GM23248 (cell line): Measurements from ENCODE around the gene ENKD1. TPM values are rescaled to one million over a fixed set of nuclear protein-coding genes. Genes with fewer than 3 reads are reported as not detected.

Experiments used
- DNase-seq: peaks from one replicate; pipeline ENCODE4 v3.0.0-alpha.2; 2015
- H2AFZ ChIP-seq: fragments of 200-600 bp; sonication (generic); 2 replicates; pipeline ENCODE4 v1.6.1; 2016; ENCODE audit warnings: antibody characterized with exemption
- H3F3A ChIP-seq: fragments of 200-600 bp; sonication (generic); 2 replicates; pipeline ENCODE4 v1.6.1; 2016; ENCODE audit warnings: mild to moderate bottlenecking, antibody characterized with exemption, mixed run types; ENCODE audit not compliant: insufficient read depth
- H3K27ac ChIP-seq: fragments of 200-600 bp; sonication (generic); 2 replicates; pipeline ENCODE4 v1.5.1; 2016; ENCODE audit warnings: mild to moderate bottlenecking
- H3K27me3 ChIP-seq: fragments of 200-600 bp; sonication (generic); replicated peaks from 2 replicates; pipeline ENCODE4 v1.6.1; 2016; ENCODE audit warnings: mild to moderate bottlenecking; ENCODE audit not compliant: insufficient read depth
- H3K36me3 ChIP-seq: fragments of 200-600 bp; sonication (generic); 2 replicates; pipeline ENCODE4 v1.6.1; 2016; ENCODE audit warnings: low read depth, mild to moderate bottlenecking
- H3K4me1 ChIP-seq: fragments of 200-600 bp; sonication (generic); 2 replicates; pipeline ENCODE4 v1.6.1; 2016; ENCODE audit warnings: mild to moderate bottlenecking; ENCODE audit not compliant: insufficient read depth
- H3K4me2 ChIP-seq: fragments of 200-600 bp; sonication (generic); one replicate; pipeline ENCODE4 v1.6.1; 2016; ENCODE audit warnings: mild to moderate bottlenecking; ENCODE audit not compliant: unreplicated experiment
- H3K4me3 ChIP-seq: fragments of 200-600 bp; sonication (generic); 2 replicates; pipeline ENCODE4 v1.5.1; 2016; ENCODE audit warnings: mild to moderate bottlenecking
- H3K79me2 ChIP-seq: fragments of 200-600 bp; sonication (generic); 2 replicates; pipeline ENCODE4 v1.6.1; 2016; ENCODE audit warnings: mild to moderate bottlenecking; ENCODE audit not compliant: insufficient read depth
- H3K9ac ChIP-seq: fragments of 200-600 bp; sonication (generic); 2 replicates; pipeline ENCODE4 v1.6.1; 2016; ENCODE audit warnings: mild to moderate bottlenecking
- H3K9me2 ChIP-seq: fragments of 200-600 bp; sonication (generic); 2 replicates; pipeline ENCODE4 v1.6.1; 2016; ENCODE audit warnings: mixed run types, mild to moderate bottlenecking, moderate library complexity; ENCODE audit not compliant: insufficient read depth
- H3K9me3 ChIP-seq: fragments of 200-600 bp; sonication (generic); one replicate; pipeline ENCODE4 v1.6.1; 2017; ENCODE audit warnings: low read depth
- H4K20me1 ChIP-seq: fragments of 200-600 bp; sonication (generic); 2 replicates; pipeline ENCODE4 v1.6.0; 2016; ENCODE audit not compliant: insufficient read depth
- EZH2 ChIP-seq: fragments of 200-600 bp; sonication (generic); IDR thresholded peaks from 2 replicates; pipeline ENCODE4 v1.6.1; 2018; ENCODE audit warnings: antibody characterized with exemption, mild to moderate bottlenecking; ENCODE audit not compliant: insufficient read depth, poor library complexity, severe bottlenecking
- EZH2phosphoT487 ChIP-seq: fragments of 200-600 bp; sonication (generic); IDR thresholded peaks from 2 replicates; pipeline ENCODE4 v1.6.1; 2018; ENCODE audit warnings: antibody characterized with exemption, moderate library complexity, mild to moderate bottlenecking, low read depth; ENCODE audit not compliant: insufficient read depth
- WGBS, 2 experiments: methylation state at CpG; one replicate each; pipeline ENCODE4 v1.1.6; 2015 to 2017; ENCODE audit warnings: low lambda C conversion rate in 2 of 2, low coverage in 1 of 2; ENCODE audit errors: missing lambda C conversion rate in 2 of 2; 5-methylcytosine and 5-hydroxymethylcytosine counted together
- in situ Hi-C: fragments of 300-500 bp; cut with MboI; formaldehyde crosslinking; loops from 2 replicates; pipeline ENCODE4 v1.15.0; 2020
- polyA plus RNA-seq: library from polyadenylated mRNA; unstranded; fragments of >200 nt; fragmentation: Nextera tagmentation; extraction: Ambion mirVana; gene quantifications from 2 replicates; pipeline ENCODE4 v1.2.1, GENCODE V29; 2016
- total RNA-seq: library from RNA; depleted of rRNA; stranded (reverse); fragments of >200 nt; shearing (Covaris generic); gene quantifications from 2 replicates; pipeline ENCODE4 v1.2.3, GENCODE V29; 2014

The ENKD1 gene
- total and polyA plus RNA-seq, 2 experiments from 2014 or later: 8.3 to 11.2 TPM

DNA sequence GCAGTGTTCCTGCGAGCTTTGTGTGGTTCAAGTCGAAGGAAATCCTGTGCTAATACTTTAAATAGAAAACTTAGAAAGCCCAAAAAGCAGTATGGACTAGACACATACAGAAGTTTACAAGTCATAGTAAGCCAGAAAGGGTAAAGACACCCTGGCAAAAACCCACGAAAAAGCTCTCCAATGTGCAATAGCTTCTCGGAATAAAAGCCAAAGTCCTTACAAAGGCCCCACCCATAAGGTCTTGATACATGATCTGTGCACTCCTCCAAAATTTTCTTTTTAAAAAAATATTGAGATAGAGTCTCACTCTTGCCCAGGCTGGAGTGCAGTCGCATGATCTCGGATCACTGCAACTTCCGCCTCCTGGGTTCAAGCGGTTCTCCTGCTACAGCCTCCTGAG lies 10.4 kb upstream of the ENKD1 start:
- WGBS, 2 experiments: 75 to 79% methylated on average over 8 of the region's 8 CpGs
- Histone ChIP-seq H3K9me3 (no peaks in the 10 kb centered on the region), H3K9me2 (no peaks in the 10 kb centered on the region), H3F3A (no peaks in the 10 kb centered on the region), H2AFZ (no peak overlapping the region), H3K79me2 (no peaks in the 10 kb centered on the region), H3K4me2 (no peak overlapping the region), H3K9ac (no peak overlapping the region), H3K36me3 (no peaks in the 10 kb centered on the region), H3K4me1 (no peaks in the 10 kb centered on the region), H4K20me1 (no peaks in the 10 kb centered on the region), H3K27ac (no peak overlapping the region), H3K4me3 (no peak overlapping the region), H3K27me3 (no peaks in the 10 kb centered on the region)
- no peak for TF ChIP-seq EZH2phosphoT487
- no peak for TF ChIP-seq EZH2
- no peak for DNase-seq
- in situ Hi-C loops: loop anchor here (10.0 kb wide), 1 partner anchor 128 kb away; the partner anchor contains the start of genes RANBP10 and TSNAXIP1

DNA sequence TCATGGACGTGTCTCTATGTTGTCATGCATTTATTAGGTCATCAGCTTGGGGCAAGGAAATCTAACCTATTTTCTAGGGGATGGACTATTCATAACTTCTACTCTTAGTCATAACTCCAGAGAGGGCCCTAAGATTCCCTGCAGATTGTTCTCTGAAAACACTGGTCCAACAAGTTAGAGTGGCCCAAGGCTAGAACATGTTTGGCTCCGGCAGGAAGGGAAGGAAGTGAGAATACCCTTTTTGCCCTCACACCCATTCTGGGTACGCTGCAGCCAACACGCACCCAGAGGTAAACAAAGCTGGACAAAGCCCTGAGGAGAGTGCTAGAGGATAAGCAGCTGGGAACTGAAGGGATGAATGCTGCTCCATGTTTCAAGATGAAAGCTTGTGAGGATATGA lies 10.0 kb upstream of the ENKD1 start:
- Histone ChIP-seq H3K9ac (no peak overlapping the region), H3F3A (no peaks in the 10 kb centered on the region), H3K27ac (no peak overlapping the region), H2AFZ (no peak overlapping the region), H3K4me1 (no peaks in the 10 kb centered on the region), H3K27me3 (no peaks in the 10 kb centered on the region), H3K36me3 (no peaks in the 10 kb centered on the region), H3K79me2 (no peaks in the 10 kb centered on the region), H3K4me3 (no peak overlapping the region), H3K4me2 (no peak overlapping the region), H3K9me2 (no peaks in the 10 kb centered on the region), H4K20me1 (no peaks in the 10 kb centered on the region), H3K9me3 (no peaks in the 10 kb centered on the region)
- WGBS, 2 experiments: 92 to 98% methylated on average over 4 of the region's 4 CpGs
- no peak for DNase-seq
- in situ Hi-C loops: loop anchor here (10.0 kb wide), 1 partner anchor 128 kb away; the partner anchor contains the start of genes RANBP10 and TSNAXIP1
- TF ChIP-seq EZH2phosphoT487: no peak
- no peak for TF ChIP-seq EZH2

DNA sequence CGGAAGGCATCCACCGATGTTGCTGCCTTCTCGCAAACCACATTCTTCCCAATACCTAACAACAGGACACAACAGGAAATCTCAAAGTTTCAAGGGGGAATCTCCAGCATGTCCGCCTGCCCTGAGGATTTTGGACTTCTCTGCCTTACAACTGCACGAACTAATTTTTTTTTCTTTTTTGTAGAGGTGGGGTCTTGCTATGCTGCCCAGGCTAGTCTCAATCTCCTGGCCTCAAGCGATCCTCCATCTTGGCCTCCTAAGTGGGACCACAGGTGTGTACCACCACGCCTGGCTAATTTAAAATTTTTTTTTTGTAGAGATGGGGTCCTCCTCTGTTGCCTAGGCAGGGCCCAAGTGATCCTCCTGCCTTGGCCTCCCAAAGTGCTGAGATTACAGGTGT lies 9.4 kb upstream of the ENKD1 start:
- Histone ChIP-seq H3K4me1 (no peaks in the 10 kb centered on the region), H3K27ac (no peak overlapping the region), H3K4me2 (no peak overlapping the region), H3K9me3 (no peaks in the 10 kb centered on the region), H3K9ac (no peak overlapping the region), H3K27me3 (no peaks in the 10 kb centered on the region), H2AFZ (no peak overlapping the region), H4K20me1 (no peaks in the 10 kb centered on the region), H3K36me3 (no peaks in the 10 kb centered on the region), H3K4me3 (no peak overlapping the region), H3F3A (no peaks in the 10 kb centered on the region), H3K79me2 (no peaks in the 10 kb centered on the region), H3K9me2 (no peaks in the 10 kb centered on the region)
- in situ Hi-C loops: loop anchor here (10.0 kb wide), 1 partner anchor 129 kb away; the partner anchor contains the start of genes RANBP10 and TSNAXIP1
- no peak for DNase-seq
- TF ChIP-seq EZH2: no peak
- WGBS, 2 experiments: 97 to 98% methylated on average over 7 of the region's 7 CpGs

DNA sequence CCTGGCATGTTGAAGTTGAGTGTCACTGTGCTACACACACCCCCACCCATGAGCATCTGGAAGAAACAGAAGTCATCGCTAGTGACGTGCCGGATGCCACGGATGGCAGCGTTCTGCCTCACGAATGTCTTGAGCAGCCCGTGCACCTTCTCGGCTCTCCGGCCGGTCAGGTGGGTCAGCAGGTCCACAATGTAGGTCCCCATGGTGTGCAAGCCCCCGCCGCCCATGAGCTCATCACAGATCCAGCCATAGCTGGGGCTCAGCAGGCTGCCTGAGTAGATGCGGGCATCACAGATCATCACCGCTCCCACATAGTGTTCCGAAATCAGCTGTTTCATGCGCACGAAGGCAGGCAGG lies 9.0 kb upstream of the ENKD1 start:
- Histone ChIP-seq H3K27ac (no peak overlapping the region), H4K20me1 (no peaks in the 10 kb centered on the region), H3F3A (no peaks in the 10 kb centered on the region), H2AFZ (no peak overlapping the region), H3K27me3 (no peaks in the 10 kb centered on the region), H3K4me2 (no peak overlapping the region), H3K79me2 (no peaks in the 10 kb centered on the region), H3K36me3 (no peaks in the 10 kb centered on the region), H3K4me3 (no peak overlapping the region), H3K4me1 (no peaks in the 10 kb centered on the region), H3K9me2 (no peaks in the 10 kb centered on the region), H3K9me3 (no peaks in the 10 kb centered on the region), H3K9ac (no peak overlapping the region)
- DNase-seq: no peak
- in situ Hi-C loops: loop anchor here (10.0 kb wide), 1 partner anchor 129 kb away; the partner anchor contains the start of genes RANBP10 and TSNAXIP1
- WGBS, 2 experiments: 95 to 98% methylated on average over 17 of the region's 17 CpGs
- TF ChIP-seq EZH2phosphoT487 (no peak), EZH2 (no peak)
